DOHH2 (cell line): Measurements from ENCODE around the gene NRL.

Source experiments
- H3F3A ChIP-seq: fragments of 200-600 bp; sonication (generic), shearing (Covaris generic); 2 replicates; pipeline ENCODE4 v1.6.0; 2016; ENCODE audit warnings: antibody characterized with exemption, mild to moderate bottlenecking; ENCODE audit not compliant: control insufficient read depth, insufficient read depth
- H3K27ac ChIP-seq: fragments of 200-600 bp; sonication (generic); 2 replicates; pipeline ENCODE4 v1.5.1; 2014; ENCODE audit warnings: low read depth, mild to moderate bottlenecking, low read length, moderate library complexity
- H3K27me3 ChIP-seq: fragments of 200-600 bp; sonication (generic); 2 replicates; pipeline ENCODE4 v1.6.1; 2014; ENCODE audit warnings: mild to moderate bottlenecking, low read length, mixed read lengths; ENCODE audit not compliant: control insufficient read depth
- H3K36me3 ChIP-seq: fragments of 200-600 bp; sonication (generic); 2 replicates; pipeline ENCODE4 v1.6.1; 2014; ENCODE audit warnings: mild to moderate bottlenecking, low read length, moderate library complexity, mixed read lengths; ENCODE audit not compliant: control insufficient read depth
- H3K4me1 ChIP-seq: fragments of 200-600 bp; sonication (generic); 2 replicates; pipeline ENCODE4 v1.6.1; 2014; ENCODE audit warnings: mild to moderate bottlenecking, low read length, mixed read lengths; ENCODE audit not compliant: control insufficient read depth
- H3K4me2 ChIP-seq: fragments of 200-600 bp; sonication (generic); 2 replicates; pipeline ENCODE4 v1.6.0; 2014; ENCODE audit warnings: mild to moderate bottlenecking, low read length, moderate library complexity
- H3K4me3 ChIP-seq: fragments of 200-600 bp; sonication (generic); 2 replicates; pipeline ENCODE4 v1.5.1; 2014; ENCODE audit warnings: mild to moderate bottlenecking, low read length, mixed read lengths
- H3K79me2 ChIP-seq: fragments of 200-600 bp; sonication (generic); 2 replicates; pipeline ENCODE4 v1.6.1; 2014; ENCODE audit warnings: mild to moderate bottlenecking, low read length, mixed read lengths; ENCODE audit not compliant: control insufficient read depth
- H3K9me2 ChIP-seq: fragments of 200-600 bp; sonication (generic); replicated peaks from 2 replicates; pipeline ENCODE4 v1.6.1; 2014; ENCODE audit warnings: mild to moderate bottlenecking, low read length, mixed read lengths; ENCODE audit not compliant: control insufficient read depth
- H3K9me3 ChIP-seq: fragments of 200-600 bp; sonication (generic); 2 replicates; pipeline ENCODE4 v1.6.1; 2014; ENCODE audit warnings: antibody characterized with exemption, low read length, mixed read lengths; ENCODE audit not compliant: control insufficient read depth, insufficient read depth
- H4K20me1 ChIP-seq: fragments of 200-600 bp; sonication (generic); 2 replicates; pipeline ENCODE4 v1.6.0; 2014; ENCODE audit warnings: low read depth, mild to moderate bottlenecking, antibody characterized with exemption, low read length, moderate library complexity; ENCODE audit not compliant: control insufficient read depth, insufficient read depth
- EZH2phosphoT487 ChIP-seq: fragments of 200-600 bp; sonication (generic); IDR thresholded peaks from 2 replicates; pipeline ENCODE4 v1.6.1; 2017; ENCODE audit warnings: borderline replicate concordance, mild to moderate bottlenecking, antibody characterized with exemption, low read length, moderate library complexity, mixed read lengths
- TF ChIP-seq, protein P1 (sequence below): fragments of 200-600 bp; sonication (generic); IDR thresholded peaks from one replicate; pipeline ENCODE4 v1.5.1; 2014; ENCODE audit warnings: antibody characterized with exemption, mild to moderate bottlenecking, low read depth, low read length; ENCODE audit not compliant: poor library complexity, severe bottlenecking

NRL gene

DNA sequence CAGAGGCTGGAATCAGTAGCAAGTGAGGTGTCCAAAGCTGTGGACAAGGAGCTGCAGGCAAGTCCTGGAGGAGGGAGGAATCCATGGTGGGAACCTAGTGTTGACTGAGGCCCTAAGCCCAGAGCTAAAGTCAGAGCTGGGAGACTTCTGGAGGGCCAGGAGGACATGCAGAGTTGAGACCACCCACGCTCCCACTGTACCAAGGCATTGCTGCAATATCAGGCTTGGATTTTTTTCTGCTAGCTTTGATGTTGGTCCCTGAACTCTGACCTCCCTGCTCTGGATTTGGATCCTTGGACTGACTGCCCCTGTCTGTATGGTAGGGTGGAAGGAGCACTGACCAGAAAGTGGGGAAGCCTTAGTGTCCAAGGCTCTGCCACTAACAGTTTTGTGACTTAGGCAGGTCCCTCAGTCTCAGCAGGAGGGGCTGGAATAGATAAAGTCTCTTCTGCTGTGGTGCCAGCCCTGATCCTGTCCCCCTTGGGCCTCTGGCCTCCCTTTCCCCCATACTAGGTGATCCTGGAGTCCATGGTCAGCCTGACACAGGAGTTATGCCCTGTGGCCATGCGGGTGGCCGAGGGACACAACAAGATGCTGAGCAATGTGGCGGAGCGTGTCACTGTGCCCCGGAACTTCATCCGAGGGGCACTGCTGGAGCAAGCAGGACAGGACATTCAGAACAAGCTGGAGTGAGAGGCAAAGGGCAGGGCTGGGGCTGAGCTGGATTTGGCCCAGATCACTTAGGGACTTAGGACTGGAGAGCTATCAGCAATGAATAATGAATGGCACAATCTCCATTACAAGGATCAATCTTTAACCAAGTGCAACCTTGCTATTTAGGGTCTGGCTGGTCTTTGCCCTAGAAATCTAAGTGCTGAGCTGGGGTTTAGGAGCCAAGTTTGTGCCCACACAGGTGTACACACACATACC is 53.5 kb downstream of the NRL start:
- Histone ChIP-seq H3K4me2 (no peak overlapping the region), H4K20me1 (no peaks in the 10 kb centered on the region), H3K4me1 (no peaks in the 10 kb centered on the region), H3K79me2 (no peaks in the 10 kb centered on the region), H3K36me3 (no peaks in the 10 kb centered on the region), H3K27me3 (no peaks in the 10 kb centered on the region), H3F3A (no peaks in the 10 kb centered on the region), H3K27ac (no peak overlapping the region), H3K4me3 (no peak overlapping the region), H3K9me3 (no peaks in the 10 kb centered on the region), H3K9me2 (no peaks in the 10 kb centered on the region)
- TF ChIP-seq, protein P1, sequence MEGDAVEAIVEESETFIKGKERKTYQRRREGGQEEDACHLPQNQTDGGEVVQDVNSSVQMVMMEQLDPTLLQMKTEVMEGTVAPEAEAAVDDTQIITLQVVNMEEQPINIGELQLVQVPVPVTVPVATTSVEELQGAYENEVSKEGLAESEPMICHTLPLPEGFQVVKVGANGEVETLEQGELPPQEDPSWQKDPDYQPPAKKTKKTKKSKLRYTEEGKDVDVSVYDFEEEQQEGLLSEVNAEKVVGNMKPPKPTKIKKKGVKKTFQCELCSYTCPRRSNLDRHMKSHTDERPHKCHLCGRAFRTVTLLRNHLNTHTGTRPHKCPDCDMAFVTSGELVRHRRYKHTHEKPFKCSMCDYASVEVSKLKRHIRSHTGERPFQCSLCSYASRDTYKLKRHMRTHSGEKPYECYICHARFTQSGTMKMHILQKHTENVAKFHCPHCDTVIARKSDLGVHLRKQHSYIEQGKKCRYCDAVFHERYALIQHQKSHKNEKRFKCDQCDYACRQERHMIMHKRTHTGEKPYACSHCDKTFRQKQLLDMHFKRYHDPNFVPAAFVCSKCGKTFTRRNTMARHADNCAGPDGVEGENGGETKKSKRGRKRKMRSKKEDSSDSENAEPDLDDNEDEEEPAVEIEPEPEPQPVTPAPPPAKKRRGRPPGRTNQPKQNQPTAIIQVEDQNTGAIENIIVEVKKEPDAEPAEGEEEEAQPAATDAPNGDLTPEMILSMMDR, result no peak
- TF ChIP-seq EZH2phosphoT487, result no peak

DNA sequence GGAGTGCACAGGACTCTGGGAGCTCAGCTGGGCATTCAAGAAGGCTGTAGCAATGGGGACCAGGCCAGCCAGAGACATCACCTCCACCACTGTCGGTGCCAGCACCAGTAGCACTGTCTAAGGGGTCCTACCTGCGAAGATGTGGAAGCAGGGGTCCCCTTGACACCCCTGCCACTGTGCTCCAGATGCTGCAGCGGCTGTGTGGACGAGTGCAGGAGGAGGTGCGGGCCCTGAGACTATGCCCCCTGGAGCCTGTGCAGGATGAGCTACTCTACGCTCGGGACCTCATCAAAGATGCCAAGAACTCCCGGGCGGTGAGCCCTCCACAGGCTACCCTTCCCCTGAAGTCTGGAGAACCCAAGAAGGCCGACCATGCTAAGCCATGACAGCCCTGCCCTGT is 54.3 kb downstream of the NRL start:
- Histone ChIP-seq H3K36me3 (no peaks in the 10 kb centered on the region), H3K4me1 (no peaks in the 10 kb centered on the region), H3F3A (no peaks in the 10 kb centered on the region), H3K79me2 (no peaks in the 10 kb centered on the region), H3K27ac (no peak overlapping the region), H3K4me2 (no peak overlapping the region), H4K20me1 (no peaks in the 10 kb centered on the region), H3K27me3 (no peaks in the 10 kb centered on the region), H3K4me3 (no peak overlapping the region), H3K9me2 (no peaks in the 10 kb centered on the region), H3K9me3 (no peaks in the 10 kb centered on the region)
- TF ChIP-seq, protein P1, result no peak
- TF ChIP-seq EZH2phosphoT487, result no peak

DNA sequence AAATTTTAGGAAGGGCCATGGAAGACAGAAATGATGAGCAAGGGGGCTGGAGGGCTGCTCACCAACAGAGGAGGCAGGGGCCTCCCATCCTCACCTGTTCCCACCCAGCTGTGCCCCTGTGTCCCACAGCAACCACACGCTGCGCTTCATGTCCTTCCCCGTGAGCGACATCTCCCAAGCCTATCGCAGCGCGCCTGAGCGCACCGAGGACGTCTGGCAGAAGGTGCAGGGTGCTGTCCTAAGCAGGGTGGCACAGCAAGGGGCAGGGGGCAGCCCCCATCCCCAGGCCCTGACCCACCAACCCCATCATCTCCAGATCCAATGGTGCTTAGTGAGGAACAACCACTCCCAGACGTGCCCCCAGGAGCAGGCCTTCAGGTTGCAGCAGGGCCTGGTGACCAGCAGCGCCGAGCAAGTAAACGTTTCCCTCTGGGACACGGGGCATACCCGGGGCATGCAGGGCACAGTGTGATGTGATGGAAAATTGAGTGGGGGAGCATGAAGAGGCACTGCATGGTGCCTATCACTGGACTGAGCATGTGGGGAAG is 54.8 kb downstream of the NRL start:
- no peak overlapping the region for H3K4me3 ChIP-seq
- H3F3A ChIP-seq, result no peaks in the 10 kb centered on the region
- H3K36me3 ChIP-seq, result no peaks in the 10 kb centered on the region
- no peaks in the 10 kb centered on the region for H4K20me1 ChIP-seq
- no peaks in the 10 kb centered on the region for H3K27me3 ChIP-seq
- H3K4me2 ChIP-seq, result no peak overlapping the region
- no peaks in the 10 kb centered on the region for H3K4me1 ChIP-seq
- TF ChIP-seq EZH2phosphoT487, result no peak
- TF ChIP-seq, protein P1, result no peak
- no peaks in the 10 kb centered on the region for H3K9me3 ChIP-seq
- H3K79me2 ChIP-seq, result no peaks in the 10 kb centered on the region
- H3K27ac ChIP-seq, result no peak overlapping the region
- no peaks in the 10 kb centered on the region for H3K9me2 ChIP-seq
